Loucy (cell line): Measurements from ENCODE around the gene KRTDAP.

Experiments used
- H2AFZ ChIP-seq: fragments of 200-600 bp; sonication (generic); 2 replicates; pipeline ENCODE4 v1.6.0; 2016; ENCODE audit warnings: antibody characterized with exemption, mild to moderate bottlenecking, low read length, moderate library complexity
- H3F3A ChIP-seq: fragments of 200-600 bp; 2 replicates; pipeline ENCODE4 v1.6.0; 2016; ENCODE audit warnings: antibody characterized with exemption, low read depth, mild to moderate bottlenecking
- H3K27me3 ChIP-seq: fragments of 200-600 bp; sonication (generic); 2 replicates; pipeline ENCODE4 v1.6.1; 2014; ENCODE audit warnings: low read length, mild to moderate bottlenecking; ENCODE audit not compliant: insufficient read depth, poor library complexity, severe bottlenecking
- H3K36me3 ChIP-seq: fragments of 200-600 bp; sonication (generic); 2 replicates; pipeline ENCODE4 v1.6.1; 2016; ENCODE audit warnings: low read length; ENCODE audit not compliant: insufficient read depth
- H3K4me1 ChIP-seq: fragments of 200-600 bp; sonication (generic); 2 replicates; pipeline ENCODE4 v1.5.1; 2014; ENCODE audit warnings: low read length, mild to moderate bottlenecking; ENCODE audit not compliant: insufficient read depth, poor library complexity, severe bottlenecking
- H3K4me2 ChIP-seq: fragments of 200-600 bp; sonication (generic); 2 replicates; pipeline ENCODE4 v1.6.0; 2014; ENCODE audit warnings: antibody characterized with exemption, low read length, low read depth, mild to moderate bottlenecking; ENCODE audit not compliant: poor library complexity, severe bottlenecking
- H3K4me3 ChIP-seq: fragments of 200-600 bp; sonication (generic); 2 replicates; pipeline ENCODE4 v1.5.1; 2014; ENCODE audit warnings: low read length, mild to moderate bottlenecking, mixed read lengths; ENCODE audit not compliant: poor library complexity, severe bottlenecking
- H3K79me2 ChIP-seq: fragments of 200-600 bp; sonication (generic); 2 replicates; pipeline ENCODE4 v1.6.1; 2014; ENCODE audit warnings: low read length; ENCODE audit not compliant: insufficient read depth
- H3K9ac ChIP-seq: fragments of 200-600 bp; sonication (generic); 2 replicates; pipeline ENCODE4 v1.6.0; 2014; ENCODE audit warnings: mild to moderate bottlenecking, low read depth, low read length, moderate library complexity; ENCODE audit not compliant: poor library complexity, severe bottlenecking
- H3K9me2 ChIP-seq: fragments of 200-600 bp; sonication (generic); replicated peaks from 2 replicates; pipeline ENCODE4 v1.6.1; 2016; ENCODE audit warnings: low read depth, low read length, mixed read lengths
- H3K9me3 ChIP-seq: fragments of 200-600 bp; sonication (generic); 2 replicates; pipeline ENCODE4 v1.6.1; 2014; ENCODE audit warnings: mild to moderate bottlenecking, antibody characterized with exemption, low read length, low read depth; ENCODE audit not compliant: insufficient read depth
- H4K20me1 ChIP-seq: fragments of 200-600 bp; sonication (generic); 2 replicates; pipeline ENCODE4 v1.6.0; 2014; ENCODE audit warnings: antibody characterized with exemption, low read length, mild to moderate bottlenecking; ENCODE audit not compliant: insufficient read depth, poor library complexity, severe bottlenecking
- EZH2phosphoT487 ChIP-seq: fragments of 200-600 bp; IDR thresholded peaks from 2 replicates; pipeline ENCODE4 v1.6.1; 2018; ENCODE audit warnings: antibody characterized with exemption, mild to moderate bottlenecking, moderate library complexity, borderline replicate concordance
- TF ChIP-seq, protein P1 (sequence below): fragments of 200-600 bp; sonication (generic); conservative IDR thresholded peaks from 2 replicates; pipeline ENCODE4 v1.5.1; 2014; ENCODE audit warnings: mild to moderate bottlenecking, antibody characterized with exemption, low read length

KRTDAP gene

DNA sequence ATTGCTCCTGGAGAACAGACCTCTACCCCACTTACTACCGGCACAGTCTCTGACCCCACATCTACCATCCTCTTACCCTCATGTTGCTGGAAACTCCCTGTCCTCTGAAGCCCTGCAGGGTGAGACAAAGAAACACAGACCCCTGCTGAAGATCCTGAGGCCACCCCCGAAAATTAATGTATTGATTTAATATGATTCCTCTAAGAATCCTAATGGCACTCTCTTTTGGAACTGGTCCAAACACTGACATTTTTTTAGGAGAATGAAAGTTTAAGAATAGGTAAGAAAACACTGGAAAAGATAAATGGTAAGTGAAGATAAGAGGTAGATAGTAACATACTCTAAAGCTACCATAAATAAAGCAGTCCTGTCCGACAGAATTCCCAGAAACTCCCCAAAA is 17.9 kb upstream of the KRTDAP start:
- no peak overlapping the region for H3K9ac ChIP-seq
- no peak overlapping the region for H3K4me2 ChIP-seq
- H3K36me3 ChIP-seq, result no peaks in the 10 kb centered on the region
- no peak overlapping the region for H3K4me3 ChIP-seq
- no peaks in the 10 kb centered on the region for H4K20me1 ChIP-seq
- H3F3A ChIP-seq, result no peaks in the 10 kb centered on the region
- H3K79me2 ChIP-seq, result no peaks in the 10 kb centered on the region
- H2AFZ ChIP-seq, result no peak overlapping the region
- H3K27me3 ChIP-seq, result no peaks in the 10 kb centered on the region
- H3K9me3 ChIP-seq, result no peaks in the 10 kb centered on the region
- peaks cover 13% of the 10 kb centered on the region for H3K4me1 ChIP-seq
- TF ChIP-seq, protein P1, sequence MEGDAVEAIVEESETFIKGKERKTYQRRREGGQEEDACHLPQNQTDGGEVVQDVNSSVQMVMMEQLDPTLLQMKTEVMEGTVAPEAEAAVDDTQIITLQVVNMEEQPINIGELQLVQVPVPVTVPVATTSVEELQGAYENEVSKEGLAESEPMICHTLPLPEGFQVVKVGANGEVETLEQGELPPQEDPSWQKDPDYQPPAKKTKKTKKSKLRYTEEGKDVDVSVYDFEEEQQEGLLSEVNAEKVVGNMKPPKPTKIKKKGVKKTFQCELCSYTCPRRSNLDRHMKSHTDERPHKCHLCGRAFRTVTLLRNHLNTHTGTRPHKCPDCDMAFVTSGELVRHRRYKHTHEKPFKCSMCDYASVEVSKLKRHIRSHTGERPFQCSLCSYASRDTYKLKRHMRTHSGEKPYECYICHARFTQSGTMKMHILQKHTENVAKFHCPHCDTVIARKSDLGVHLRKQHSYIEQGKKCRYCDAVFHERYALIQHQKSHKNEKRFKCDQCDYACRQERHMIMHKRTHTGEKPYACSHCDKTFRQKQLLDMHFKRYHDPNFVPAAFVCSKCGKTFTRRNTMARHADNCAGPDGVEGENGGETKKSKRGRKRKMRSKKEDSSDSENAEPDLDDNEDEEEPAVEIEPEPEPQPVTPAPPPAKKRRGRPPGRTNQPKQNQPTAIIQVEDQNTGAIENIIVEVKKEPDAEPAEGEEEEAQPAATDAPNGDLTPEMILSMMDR, result no peak
- no peak for TF ChIP-seq EZH2phosphoT487
- no peaks in the 10 kb centered on the region for H3K9me2 ChIP-seq

DNA sequence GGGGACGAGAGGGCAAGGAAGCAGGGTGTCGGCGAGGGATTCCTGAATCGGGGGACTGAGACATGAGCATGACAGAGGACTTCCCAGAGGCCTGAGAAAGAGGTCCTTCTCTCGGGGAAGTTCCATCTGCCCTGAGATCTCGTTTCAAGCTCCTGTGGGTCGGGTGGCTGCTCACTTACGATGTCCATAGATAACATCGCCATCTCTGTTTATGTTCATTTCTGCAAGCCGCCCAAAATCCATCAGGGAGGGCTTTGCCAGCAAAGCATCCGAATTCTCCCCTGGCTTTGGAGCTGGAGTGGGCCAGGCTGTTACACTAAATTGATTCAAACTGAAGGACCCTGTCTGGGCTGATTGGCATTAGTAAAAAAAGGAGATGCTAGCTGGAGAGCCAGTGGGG is 17.3 kb upstream of the KRTDAP start:
- Histone ChIP-seq H3K79me2 (no peaks in the 10 kb centered on the region), H3K9ac (no peak overlapping the region), H3K36me3 (no peaks in the 10 kb centered on the region), H3K27me3 (no peaks in the 10 kb centered on the region), H3K9me2 (no peaks in the 10 kb centered on the region), H3K4me1 (peaks cover 13% of the 10 kb centered on the region), H3F3A (no peaks in the 10 kb centered on the region), H3K9me3 (no peaks in the 10 kb centered on the region), H4K20me1 (no peaks in the 10 kb centered on the region), H2AFZ (no peak overlapping the region), H3K4me2 (no peak overlapping the region), H3K4me3 (no peak overlapping the region)
- TF ChIP-seq, protein P1, result no peak
- no peak for TF ChIP-seq EZH2phosphoT487

DNA sequence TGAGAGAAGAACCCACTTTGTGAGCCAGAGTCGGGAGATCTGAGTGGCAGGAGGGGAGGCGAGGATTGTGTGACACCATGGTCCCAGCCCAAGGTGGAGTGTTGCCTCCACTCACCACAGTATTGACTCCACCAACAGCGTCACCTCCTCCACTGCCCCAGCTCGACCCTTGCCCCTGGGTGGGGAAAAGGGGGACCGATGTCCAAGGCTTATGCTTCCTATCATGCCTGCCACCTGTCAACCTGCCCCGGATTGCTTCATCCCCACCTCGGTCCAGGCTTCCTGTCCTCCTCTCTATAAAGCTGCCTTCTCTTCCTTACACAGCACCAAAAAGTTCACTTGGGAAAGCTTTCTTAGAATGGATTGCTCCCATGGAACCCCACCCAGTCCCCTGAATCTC is 15.7 kb upstream of the KRTDAP start:
- no peak overlapping the region for H2AFZ ChIP-seq
- H3K9ac ChIP-seq, result no peak overlapping the region
- no peak overlapping the region for H3K4me2 ChIP-seq
- no peak overlapping the region for H3K4me3 ChIP-seq
- H3F3A ChIP-seq, result no peaks in the 10 kb centered on the region
- no peaks in the 10 kb centered on the region for H3K9me2 ChIP-seq
- H3K9me3 ChIP-seq, result no peaks in the 10 kb centered on the region
- no peaks in the 10 kb centered on the region for H3K79me2 ChIP-seq
- no peaks in the 10 kb centered on the region for H4K20me1 ChIP-seq
- H3K27me3 ChIP-seq, result no peaks in the 10 kb centered on the region
- no peak for TF ChIP-seq EZH2phosphoT487
- TF ChIP-seq, protein P1, result no peak
- no peaks in the 10 kb centered on the region for H3K36me3 ChIP-seq
- H3K4me1 ChIP-seq, result peaks cover 13% of the 10 kb centered on the region
